Activated naive CD4-positive, alpha-beta T cell treated with anti-CD3 and anti-CD28 coated beads, Interleukin-2, amount 10 ng/mL, durations not matched to agents 7 days and 5 days (primary cell): Measurements from ENCODE around the gene PARD6A.

ENCODE experiments used
- CTCF ChIA-PET: fragments of 350-600 bp; sonication (Branson Sonifier 250); formaldehyde crosslinking; loops from one replicate; lab custom pipeline; 2021; ENCODE audit warnings: antibody characterized with exemption; lab: Charles Lee
- DNase-seq: peaks from one replicate; pipeline ENCODE4 v3.0.0-alpha.2; 2020
- H3K27ac Mint-ChIP-seq: one replicate; pipeline ENCODE4 v1.8.0; 2021; ENCODE audit warnings: mild to moderate bottlenecking, moderate library complexity, mixed read lengths
- H3K27me3 Mint-ChIP-seq: one replicate; pipeline ENCODE4 v1.8.0; 2021; ENCODE audit warnings: mild to moderate bottlenecking, mixed read lengths
- H3K36me3 Mint-ChIP-seq: one replicate; pipeline ENCODE4 v1.8.0; 2021; ENCODE audit warnings: mixed read lengths
- H3K4me1 Mint-ChIP-seq: one replicate; pipeline ENCODE4 v1.8.0; 2021; ENCODE audit warnings: mixed read lengths
- H3K4me3 Mint-ChIP-seq: one replicate; pipeline ENCODE4 v1.8.0; 2021; ENCODE audit warnings: mild to moderate bottlenecking, moderate library complexity, mixed read lengths
- H3K9me3 Mint-ChIP-seq: one replicate; pipeline ENCODE4 v1.8.0; 2021; ENCODE audit warnings: mixed read lengths

The PARD6A gene

DNA sequence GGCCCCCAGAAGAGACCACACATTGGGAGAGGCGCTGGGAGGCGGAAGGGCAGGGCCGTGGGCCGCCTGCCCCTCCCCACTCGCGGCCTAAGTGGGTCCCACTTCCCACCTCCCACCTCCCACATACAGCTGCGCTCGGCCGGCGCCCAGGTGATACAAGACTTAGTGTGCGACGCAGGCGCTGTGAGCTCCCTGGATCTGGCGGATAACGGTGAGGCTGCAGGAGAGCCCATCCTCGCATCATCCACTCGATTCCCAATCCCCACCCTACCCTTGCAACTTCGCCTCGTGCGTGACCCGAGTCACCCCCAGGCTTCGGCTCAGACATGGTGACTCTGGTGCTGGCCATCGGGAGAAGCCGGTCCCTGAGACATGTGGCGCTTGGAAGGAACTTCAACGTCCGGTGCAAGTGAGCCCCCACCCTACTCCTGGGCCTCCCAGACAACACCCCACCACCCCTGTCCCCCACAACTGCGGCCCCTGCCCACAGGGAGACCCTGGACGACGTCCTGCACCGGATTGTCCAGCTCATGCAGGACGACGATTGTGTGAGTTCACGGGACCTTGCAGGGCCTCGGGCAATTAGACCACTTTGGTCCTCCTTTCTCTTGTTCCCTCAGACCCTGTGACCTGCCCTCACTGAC lies 11.9 kb upstream of the PARD6A start:
- peaks cover 41% of the 10 kb centered on the region for H3K36me3 Mint-ChIP-seq
- no peak for DNase-seq
- H3K4me3 Mint-ChIP-seq: no peak overlapping the region
- peaks cover 28% of the 10 kb centered on the region for H3K4me1 Mint-ChIP-seq
- H3K27me3 Mint-ChIP-seq: no peaks in the 10 kb centered on the region
- CTCF ChIA-PET: interaction anchor here (1.5 to 7.8 kb wide), 2 partner anchors 102 to 128 kb away, joined by 4 to 76 read pairs; no protein-coding TSS in a partner anchor
- H3K27ac Mint-ChIP-seq: no peak overlapping the region
- H3K9me3 Mint-ChIP-seq: no peaks in the 10 kb centered on the region

DNA sequence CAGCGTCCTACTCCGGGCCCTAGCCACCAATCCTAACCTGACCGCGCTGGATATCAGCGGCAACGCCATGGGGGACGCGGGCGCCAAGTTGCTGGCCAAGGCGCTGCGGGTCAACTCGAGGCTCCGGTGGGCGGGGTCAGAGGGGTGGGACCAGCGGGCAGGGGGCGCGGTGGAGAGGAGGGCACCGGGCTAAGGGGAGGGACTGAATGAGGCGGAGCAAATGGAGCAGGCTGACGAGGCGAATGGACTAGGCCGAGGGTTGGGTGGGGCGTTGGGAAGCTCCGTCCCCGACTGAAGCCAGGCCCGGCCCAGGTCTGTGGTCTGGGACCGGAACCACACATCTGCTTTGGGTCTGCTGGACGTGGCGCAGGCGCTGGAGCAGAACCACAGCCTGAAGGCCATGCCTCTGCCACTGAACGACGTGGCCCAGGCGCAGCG lies 11.2 kb upstream of the PARD6A start:
- H3K27me3 Mint-ChIP-seq: no peaks in the 10 kb centered on the region
- CTCF ChIA-PET: interaction anchor here (1.5 kb wide), 1 partner anchor 102 kb away, joined by 4 read pairs; no protein-coding TSS in a partner anchor

DNA sequence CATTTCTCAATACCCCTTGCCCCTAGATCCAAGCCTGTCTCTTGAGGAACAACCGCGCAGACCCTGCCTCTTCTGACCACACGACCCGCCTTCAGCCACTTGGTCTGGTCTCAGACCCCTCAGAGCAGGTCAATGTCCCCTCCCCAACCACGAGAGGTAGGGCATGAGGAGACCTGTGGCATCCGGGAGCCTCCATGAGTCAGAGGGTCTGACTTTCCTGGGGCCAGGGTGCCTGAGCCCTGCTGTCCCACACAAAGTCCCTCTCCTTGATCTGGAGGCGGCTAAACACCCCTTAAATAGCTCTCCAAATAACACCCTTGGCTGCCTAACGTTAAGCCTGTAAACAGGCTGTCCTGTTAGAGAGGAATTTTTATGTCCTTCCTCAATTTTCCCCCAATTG lies 10.7 kb upstream of the PARD6A start:
- H3K27me3 Mint-ChIP-seq: no peaks in the 10 kb centered on the region

More for the DNA sequence above, 11.2 kb upstream of the PARD6A start:
- Mint-ChIP-seq H3K9me3 (no peaks in the 10 kb centered on the region), H3K4me1 (peaks cover 22% of the 10 kb centered on the region), H3K4me3 (no peak overlapping the region), H3K27ac (no peak overlapping the region), H3K36me3 (peaks cover 44% of the 10 kb centered on the region)
- DNase-seq: no peak

DNA sequence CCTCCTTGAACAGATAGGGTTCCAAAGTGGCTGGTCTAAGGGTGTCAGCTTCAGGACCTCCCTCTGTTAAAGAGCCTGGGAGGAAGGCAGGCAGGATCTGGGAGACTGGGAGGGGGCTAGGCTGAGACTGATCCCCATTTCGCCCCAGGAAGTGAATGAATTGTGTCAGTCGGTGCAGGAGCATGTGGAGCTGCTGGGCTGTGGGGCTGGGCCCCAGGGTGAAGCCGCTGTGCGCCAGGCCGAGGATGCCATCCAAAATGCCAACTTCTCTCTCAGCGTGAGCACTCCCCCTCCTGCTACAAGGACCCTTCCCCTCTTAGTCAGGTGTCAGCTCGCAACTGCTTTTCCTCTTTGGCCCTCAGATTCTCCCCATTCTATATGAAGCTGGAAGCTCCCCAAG lies 9.7 kb upstream of the PARD6A start:
- CTCF ChIA-PET: no interaction called here
- Mint-ChIP-seq H3K4me1 (peaks cover 17% of the 10 kb centered on the region), H3K4me3 (no peak overlapping the region), H3K36me3 (peaks cover 49% of the 10 kb centered on the region), H3K27me3 (no peaks in the 10 kb centered on the region), H3K9me3 (no peaks in the 10 kb centered on the region), H3K27ac (no peak overlapping the region)
- no peak for DNase-seq

More for the DNA sequence above, 10.7 kb upstream of the PARD6A start:
- Mint-ChIP-seq H3K36me3 (peaks cover 45% of the 10 kb centered on the region), H3K9me3 (no peaks in the 10 kb centered on the region), H3K27ac (no peak overlapping the region), H3K4me3 (no peak overlapping the region), H3K4me1 (peaks cover 21% of the 10 kb centered on the region)
- DNase-seq: no peak
- CTCF ChIA-PET: no interaction called here

DNA sequence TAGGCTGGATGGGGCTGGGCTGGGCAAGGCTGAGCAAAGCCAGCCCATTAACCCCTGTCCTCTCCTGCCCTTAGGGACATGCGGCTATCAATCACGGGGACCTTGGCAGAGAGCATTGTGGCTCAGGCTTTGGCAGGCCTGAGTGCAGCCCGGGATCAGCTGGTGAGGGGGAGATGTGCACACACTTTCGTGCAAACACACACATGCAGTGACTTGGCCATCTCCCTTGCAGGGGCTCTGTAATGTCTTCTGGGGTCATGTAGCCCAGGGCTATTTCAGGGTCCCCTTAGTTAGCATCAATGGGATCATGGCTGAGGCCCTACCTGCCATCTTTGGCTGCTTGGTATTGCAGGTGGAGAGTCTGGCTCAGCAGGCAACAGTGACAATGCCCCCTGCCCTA lies 8.9 kb upstream of the PARD6A start:
- H3K27me3 Mint-ChIP-seq: no peaks in the 10 kb centered on the region
- no peak overlapping the region for H3K4me3 Mint-ChIP-seq
- peaks cover 11% of the 10 kb centered on the region for H3K4me1 Mint-ChIP-seq
- peaks cover 46% of the 10 kb centered on the region for H3K36me3 Mint-ChIP-seq
- DNase-seq: no peak
- H3K9me3 Mint-ChIP-seq: no peaks in the 10 kb centered on the region
- H3K27ac Mint-ChIP-seq: no peak overlapping the region
- CTCF ChIA-PET: interaction anchor here (1.0 to 1.5 kb wide), 2 partner anchors 16 to 105 kb away, joined by 3 to 5 read pairs; no protein-coding TSS in a partner anchor

DNA sequence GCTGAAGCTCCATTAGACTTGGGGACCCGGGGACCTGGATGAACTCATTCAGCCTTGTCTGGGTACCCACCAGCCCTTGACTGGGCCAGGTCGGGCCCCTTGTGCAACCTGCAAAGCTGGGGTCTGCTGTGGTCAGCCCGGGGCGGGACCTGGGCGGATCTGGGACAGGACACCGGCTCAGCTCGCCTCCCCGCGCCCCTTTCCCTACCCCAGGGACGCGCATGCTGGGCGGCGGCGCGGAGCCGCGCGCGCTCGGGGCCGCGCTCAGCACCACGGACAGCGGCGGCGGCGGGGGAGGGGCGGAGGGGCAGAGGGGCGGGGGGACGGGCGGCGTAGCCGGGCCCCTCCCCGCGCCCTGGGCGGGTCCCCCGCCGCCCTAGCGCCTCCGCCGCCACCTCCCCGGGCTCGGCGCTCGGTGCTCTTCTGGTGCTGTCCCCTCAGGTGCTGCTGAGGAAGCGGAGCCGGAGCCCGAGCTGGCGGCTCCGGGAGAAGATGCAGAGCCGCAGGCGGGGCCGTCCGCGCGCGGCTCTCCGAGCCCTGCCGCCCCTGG lies 8.1 kb upstream of the PARD6A start:
- no peaks in the 10 kb centered on the region for H3K27me3 Mint-ChIP-seq
- no peaks in the 10 kb centered on the region for H3K9me3 Mint-ChIP-seq
- no peak overlapping the region for H3K4me3 Mint-ChIP-seq
- H3K36me3 Mint-ChIP-seq: peaks cover 45% of the 10 kb centered on the region
- CTCF ChIA-PET: interaction anchor here (1.0 to 1.5 kb wide), 2 partner anchors 15 to 105 kb away, joined by 3 to 5 read pairs; no protein-coding TSS in a partner anchor
- no peak for DNase-seq
- peaks cover 8% of the 10 kb centered on the region for H3K4me1 Mint-ChIP-seq
- no peak overlapping the region for H3K27ac Mint-ChIP-seq

DNA sequence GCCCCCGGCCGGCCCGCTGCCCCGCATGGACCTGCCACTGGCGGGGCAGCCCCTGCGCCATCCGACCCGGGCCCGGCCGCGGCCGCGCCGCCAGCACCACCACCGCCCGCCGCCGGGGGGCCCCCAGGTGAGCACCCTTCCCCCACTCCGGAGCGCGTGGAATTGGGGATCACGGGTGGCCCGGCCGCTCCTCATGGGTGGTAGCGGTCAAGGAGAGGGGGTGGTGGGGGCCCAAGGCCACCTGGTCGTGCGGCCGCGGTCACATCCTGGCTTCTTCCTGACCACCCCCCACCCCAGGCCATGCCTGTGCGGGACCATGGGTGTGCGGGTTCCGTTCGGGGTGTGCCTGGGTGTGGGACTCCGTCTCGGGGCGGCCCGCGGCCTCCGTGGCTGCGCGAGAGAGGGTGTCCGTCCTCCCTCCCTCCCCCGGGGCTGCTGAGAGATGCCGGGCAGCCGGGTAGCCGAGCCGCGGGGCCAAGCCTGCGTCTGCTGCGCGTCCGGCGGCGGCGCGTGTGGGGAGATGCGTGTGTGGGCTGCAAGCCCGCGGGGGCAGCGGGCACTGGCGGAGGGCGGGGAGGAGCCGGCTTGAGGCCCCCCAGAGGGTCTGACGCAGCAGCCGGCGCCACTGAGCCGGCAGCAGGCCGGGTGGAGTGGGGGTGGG lies 7.5 kb upstream of the PARD6A start:
- no peaks in the 10 kb centered on the region for H3K9me3 Mint-ChIP-seq
- H3K4me3 Mint-ChIP-seq: no peak overlapping the region
- peaks cover 13% of the 10 kb centered on the region for H3K4me1 Mint-ChIP-seq
- H3K27ac Mint-ChIP-seq: no peak overlapping the region
- CTCF ChIA-PET: interaction anchor here (1.5 kb wide), 1 partner anchor 106 kb away, joined by 5 read pairs; no protein-coding TSS in a partner anchor
- no peak for DNase-seq
- peaks cover 49% of the 10 kb centered on the region for H3K36me3 Mint-ChIP-seq
- H3K27me3 Mint-ChIP-seq: no peaks in the 10 kb centered on the region

DNA sequence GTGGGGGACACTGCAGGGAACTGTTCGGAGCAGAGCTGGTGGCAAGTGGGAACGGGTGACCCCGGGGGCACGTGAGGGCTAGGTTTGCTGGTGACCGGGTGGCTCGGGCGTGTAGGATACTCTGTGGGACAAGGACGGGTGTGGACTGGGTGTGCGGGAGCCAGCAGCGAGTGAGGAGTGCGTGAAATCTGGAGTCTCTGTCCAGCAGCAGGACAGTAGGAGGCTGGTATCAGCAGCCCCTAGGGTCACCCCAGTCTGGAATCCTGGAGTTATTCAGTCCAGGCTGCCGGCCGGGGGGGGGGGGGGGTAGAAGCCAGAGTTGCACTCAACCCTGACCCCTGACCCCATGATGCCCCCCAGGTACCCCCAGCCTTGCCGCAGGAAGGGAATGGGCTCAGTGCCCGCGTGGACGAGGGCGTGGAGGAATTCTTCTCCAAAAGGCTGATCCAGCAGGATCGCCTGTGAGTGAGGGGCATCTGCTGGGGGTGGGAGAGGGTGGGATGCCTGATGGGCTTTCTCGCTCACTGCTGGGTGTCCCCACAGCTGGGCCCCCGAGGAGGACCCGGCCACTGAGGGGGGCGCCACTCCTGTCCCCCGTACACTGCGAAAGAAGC lies 6.9 kb upstream of the PARD6A start:
- CTCF ChIA-PET: no interaction called here
- Mint-ChIP-seq H3K27ac (no peak overlapping the region), H3K4me1 (peaks cover 20% of the 10 kb centered on the region), H3K9me3 (no peaks in the 10 kb centered on the region), H3K36me3 (peaks cover 46% of the 10 kb centered on the region), H3K27me3 (no peaks in the 10 kb centered on the region), H3K4me3 (no peak overlapping the region)
- no peak for DNase-seq

DNA sequence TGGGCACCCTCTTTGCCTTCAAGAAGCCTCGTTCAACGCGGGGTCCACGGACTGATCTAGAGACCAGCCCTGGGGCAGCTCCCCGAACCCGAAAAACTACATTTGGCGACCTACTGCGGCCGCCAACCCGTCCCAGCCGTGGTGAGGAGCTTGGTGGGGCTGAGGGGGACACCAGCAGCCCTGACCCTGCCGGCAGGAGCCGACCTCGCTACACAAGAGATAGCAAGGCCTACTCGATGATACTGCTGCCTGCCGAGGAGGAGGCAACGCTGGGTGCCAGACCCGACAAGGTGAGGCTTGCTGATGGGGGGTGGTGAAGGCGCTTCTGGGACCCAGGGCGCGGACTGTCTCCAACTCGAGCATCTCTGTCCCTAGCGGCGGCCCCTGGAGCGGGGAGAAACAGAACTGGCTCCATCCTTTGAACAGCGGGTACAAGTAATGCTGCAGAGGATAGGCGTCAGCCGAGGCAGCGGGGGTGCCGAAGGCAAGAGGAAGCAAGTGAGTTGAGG lies 6.3 kb upstream of the PARD6A start:
- Mint-ChIP-seq H3K4me3 (no peak overlapping the region), H3K4me1 (peaks cover 24% of the 10 kb centered on the region), H3K36me3 (peaks cover 48% of the 10 kb centered on the region), H3K27me3 (no peaks in the 10 kb centered on the region), H3K9me3 (no peaks in the 10 kb centered on the region), H3K27ac (no peak overlapping the region)
- CTCF ChIA-PET: no interaction called here
- no peak for DNase-seq

DNA sequence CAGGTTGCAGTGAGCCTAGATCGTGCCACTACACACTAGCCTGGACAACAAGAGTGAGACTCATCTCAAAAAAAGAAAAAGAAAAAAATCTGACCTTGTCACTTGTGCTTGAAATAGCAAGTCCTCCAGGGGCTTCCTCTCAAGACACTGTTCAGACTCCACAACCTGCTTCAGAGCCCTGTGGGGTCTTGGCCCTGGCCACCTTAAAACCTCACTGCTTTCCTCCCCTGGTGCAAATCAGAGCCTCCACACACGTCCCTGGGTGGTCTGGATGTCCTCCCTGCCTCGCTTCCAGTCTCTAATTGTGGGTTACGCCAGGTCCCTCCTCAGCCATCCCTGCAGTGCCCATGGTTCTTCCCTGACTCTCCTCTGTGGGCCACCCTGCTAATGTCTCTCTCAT lies 5.4 kb upstream of the PARD6A start:
- CTCF ChIA-PET: interaction anchor here (1.3 kb wide), 1 partner anchor 10 kb away, joined by 5 read pairs; the partner anchor contains the start of gene CARMIL2
- Mint-ChIP-seq H3K9me3 (no peaks in the 10 kb centered on the region), H3K4me1 (peaks cover 21% of the 10 kb centered on the region), H3K4me3 (no peak overlapping the region), H3K36me3 (peaks cover 41% of the 10 kb centered on the region), H3K27ac (peak overlapping the region; percentile 24), H3K27me3 (no peaks in the 10 kb centered on the region)
- no peak for DNase-seq

DNA sequence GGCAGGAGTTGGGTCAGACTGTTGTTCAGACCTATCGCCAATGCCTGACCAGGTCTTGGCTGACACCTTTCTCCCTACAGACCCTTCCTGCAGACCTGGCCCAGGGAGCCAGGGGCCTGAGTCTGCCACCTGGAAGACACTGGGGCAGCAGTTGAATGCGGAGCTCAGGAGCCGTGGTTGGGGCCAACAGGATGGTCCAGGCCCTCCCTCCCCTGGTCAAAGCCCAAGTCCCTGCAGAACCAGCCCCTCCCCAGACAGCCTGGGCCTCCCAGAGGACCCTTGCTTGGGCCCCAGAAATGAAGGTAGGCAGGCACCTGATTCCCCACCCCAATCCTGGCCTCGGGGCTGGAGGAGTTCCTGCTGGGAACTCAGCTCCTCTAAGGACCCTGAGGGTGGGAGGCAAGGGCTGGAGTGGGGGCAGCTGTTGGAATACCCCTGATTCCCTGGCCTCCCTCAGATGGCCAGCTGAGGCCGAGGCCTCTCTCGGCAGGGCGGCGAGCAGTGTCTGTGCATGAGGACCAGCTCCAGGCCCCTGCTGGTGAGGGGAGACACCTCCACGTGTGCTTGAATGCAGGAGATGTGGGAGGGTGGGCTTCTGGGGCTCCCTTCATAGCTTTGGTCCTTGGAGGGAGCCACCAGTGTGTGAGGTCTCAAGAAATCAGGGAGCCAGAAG lies 4.3 kb upstream of the PARD6A start:
- H3K4me3 Mint-ChIP-seq: no peak overlapping the region
- H3K27ac Mint-ChIP-seq: no peak overlapping the region
- DNase-seq: no peak
- H3K9me3 Mint-ChIP-seq: no peaks in the 10 kb centered on the region
- peaks cover 31% of the 10 kb centered on the region for H3K36me3 Mint-ChIP-seq
- no peaks in the 10 kb centered on the region for H3K27me3 Mint-ChIP-seq
- H3K4me1 Mint-ChIP-seq: peaks cover 26% of the 10 kb centered on the region
- CTCF ChIA-PET: interaction anchor here (1.0 to 1.3 kb wide), 3 partner anchors 11 to 127 kb away, joined by 3 to 5 read pairs (median 3); partner anchors contain the start of gene CARMIL2

DNA sequence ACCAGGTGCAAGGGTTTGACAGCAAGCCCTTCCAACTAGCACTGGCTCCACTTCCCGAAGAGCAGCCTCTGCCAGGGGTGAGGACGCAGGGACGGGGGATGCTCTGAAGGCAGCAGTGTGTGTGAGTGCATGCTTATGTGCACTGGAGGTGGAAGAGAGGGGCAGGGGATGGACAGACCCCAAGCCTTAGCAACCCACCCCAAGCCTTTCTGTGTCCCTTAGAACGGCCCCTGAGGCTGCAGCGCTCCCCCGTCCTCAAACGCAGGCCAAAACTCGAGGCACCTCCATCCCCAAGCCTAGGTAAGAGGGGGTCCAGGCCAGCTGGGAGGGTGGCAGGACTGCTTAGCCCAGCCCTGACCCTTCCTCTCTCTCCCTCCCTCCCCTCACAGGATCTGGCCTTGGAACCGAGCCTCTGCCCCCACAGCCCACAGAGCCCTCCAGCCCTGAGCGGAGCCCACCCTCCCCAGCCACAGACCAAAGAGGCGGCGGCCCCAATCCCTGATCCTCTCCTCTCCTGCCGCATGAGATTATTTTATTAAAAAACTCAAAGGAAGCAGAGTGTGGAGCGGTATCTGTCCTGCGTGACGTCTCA lies 3.6 kb upstream of the PARD6A start:
- Mint-ChIP-seq H3K9me3 (no peaks in the 10 kb centered on the region), H3K27me3 (no peaks in the 10 kb centered on the region), H3K27ac (no peak overlapping the region), H3K4me1 (peaks cover 31% of the 10 kb centered on the region), H3K4me3 (no peak overlapping the region), H3K36me3 (peaks cover 24% of the 10 kb centered on the region)
- CTCF ChIA-PET: interaction anchor here (1.1 to 4.9 kb wide), 5 partner anchors 13 to 137 kb away, joined by 3 to 33 read pairs (median 22); partner anchors contain the start of genes CARMIL2 and CTCF
- no peak for DNase-seq
